ENCODE results near the gene TP53BP2.

TP53BP2 gene

DNA sequence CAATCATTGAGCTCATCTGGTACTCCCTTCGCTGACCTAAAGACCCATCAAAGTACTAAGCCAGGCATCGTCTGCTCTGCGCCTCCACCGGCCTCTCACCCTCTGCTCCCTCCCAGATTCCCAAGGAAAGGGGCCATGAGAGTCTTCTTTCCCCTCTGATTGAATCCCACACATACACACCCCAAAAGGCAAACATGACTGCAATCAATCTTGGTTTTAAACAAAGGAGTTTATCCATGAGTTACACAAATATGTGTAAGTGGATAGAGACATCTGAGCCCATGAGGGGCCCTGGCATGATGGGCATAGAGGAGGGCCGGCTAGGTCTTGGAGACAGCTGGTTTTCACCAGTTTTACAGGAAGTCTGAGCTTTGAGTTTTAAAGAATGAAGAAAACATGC lies 82.5 kb downstream of the TP53BP2 start:
- no peak overlapping the region for H2AFZ ChIP-seq (ENCODE audit: low read depth, low read length)
- no peaks in the 10 kb centered on the region for H3K36me3 ChIP-seq (ENCODE audit: insufficient read depth, low read length)

DNA sequence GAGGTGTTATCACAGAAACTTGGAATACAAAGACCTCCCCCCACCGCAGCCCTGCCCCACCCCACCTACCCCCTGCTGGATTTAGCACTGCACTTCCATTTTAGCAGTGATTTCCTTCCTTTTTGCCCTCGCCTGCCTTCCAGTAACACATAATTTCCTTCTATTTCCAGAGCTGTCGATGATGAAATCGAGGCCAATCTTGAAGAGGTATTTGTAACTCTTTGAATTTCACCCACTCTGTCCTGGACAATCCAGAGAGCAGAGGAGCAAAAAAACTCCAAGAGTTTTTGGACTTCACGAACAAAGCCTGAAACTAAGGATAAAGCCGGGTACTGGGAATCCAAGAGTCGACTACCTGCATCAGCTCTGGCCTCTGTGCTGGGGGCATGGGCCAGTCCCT lies 84.3 kb downstream of the TP53BP2 start:
- Histone ChIP-seq H3K4me3 (ENCODE audit: low read depth in 1 of 2, low read length in 2 of 2) (no peak overlapping the region), H3K27me3 (ENCODE audit: insufficient read depth, low read length, poor library complexity) (peaks cover 6% of the 10 kb centered on the region), H3K79me2 (ENCODE audit: insufficient read depth, low read length) (no peaks in the 10 kb centered on the region), H3K36me3 (ENCODE audit: insufficient read depth, low read length) (no peaks in the 10 kb centered on the region), H4K20me1 (ENCODE audit: insufficient read depth, low read length) (no peaks in the 10 kb centered on the region), H3K4me1 (ENCODE audit: insufficient read depth, low read length) (no peaks in the 10 kb centered on the region), H2AFZ (ENCODE audit: low read depth, low read length) (no peak overlapping the region), H3K27ac (ENCODE audit: low read length) (no peak overlapping the region), H3K9me3 (ENCODE audit: insufficient read depth, low read length, severe bottlenecking) (no peaks in the 10 kb centered on the region), H3K4me2 (ENCODE audit: insufficient read depth, low read length) (no peak overlapping the region), H3K9ac (ENCODE audit: low read depth, low read length) (no peak overlapping the region)
- TF ChIP-seq EZH2 (IDR thresholded peaks at IDR 0.05; ENCODE audit: borderline replicate concordance, low read depth, low read length, severe bottlenecking) (no peak), CTCF (IDR thresholded peaks at IDR 0.05; ENCODE audit: borderline replicate concordance, extremely low read depth, low read length, poor library complexity, severe bottlenecking) (no peak)
- DNase-seq: no peak
- ATAC-seq (ENCODE audit: insufficient read depth, low read depth): no peak

More for the DNA sequence above, 82.5 kb downstream of the TP53BP2 start:
- H3K4me3 ChIP-seq (ENCODE audit: low read depth in 1 of 2, low read length in 2 of 2): no peak overlapping the region
- no peak for ATAC-seq (ENCODE audit: insufficient read depth, low read depth)
- H3K9ac ChIP-seq (ENCODE audit: low read depth, low read length): no peak overlapping the region
- no peaks in the 10 kb centered on the region for H3K9me3 ChIP-seq (ENCODE audit: insufficient read depth, low read length, severe bottlenecking)
- no peak overlapping the region for H3K27ac ChIP-seq (ENCODE audit: low read length)
- no peak for TF ChIP-seq EZH2 (IDR thresholded peaks at IDR 0.05; ENCODE audit: borderline replicate concordance, low read depth, low read length, severe bottlenecking)
- no peak for TF ChIP-seq CTCF (IDR thresholded peaks at IDR 0.05; ENCODE audit: borderline replicate concordance, extremely low read depth, low read length, poor library complexity, severe bottlenecking)
- no peak overlapping the region for H3K4me2 ChIP-seq (ENCODE audit: insufficient read depth, low read length)
- peaks cover 4% of the 10 kb centered on the region for H3K27me3 ChIP-seq (ENCODE audit: insufficient read depth, low read length, poor library complexity)
- DNase-seq: no peak
- H3K79me2 ChIP-seq (ENCODE audit: insufficient read depth, low read length): no peaks in the 10 kb centered on the region
- H3K4me1 ChIP-seq (ENCODE audit: insufficient read depth, low read length): no peaks in the 10 kb centered on the region
- H4K20me1 ChIP-seq (ENCODE audit: insufficient read depth, low read length): no peaks in the 10 kb centered on the region

GRCh38 chr1:223760833-223761232 lies 84.9 kb downstream of the TP53BP2 start:
- Histone ChIP-seq H2AFZ (ENCODE audit: low read depth, low read length) (no peak overlapping the region), H3K9me3 (ENCODE audit: insufficient read depth, low read length, severe bottlenecking) (no peaks in the 10 kb centered on the region), H3K9ac (ENCODE audit: low read depth, low read length) (no peak overlapping the region), H3K27ac (ENCODE audit: low read length) (no peak overlapping the region), H3K4me1 (ENCODE audit: insufficient read depth, low read length) (no peaks in the 10 kb centered on the region), H3K79me2 (ENCODE audit: insufficient read depth, low read length) (no peaks in the 10 kb centered on the region), H3K4me2 (ENCODE audit: insufficient read depth, low read length) (no peak overlapping the region), H3K4me3 (ENCODE audit: low read depth in 1 of 2, low read length in 2 of 2) (no peak overlapping the region), H3K27me3 (ENCODE audit: insufficient read depth, low read length, poor library complexity) (peaks cover 8% of the 10 kb centered on the region), H3K36me3 (ENCODE audit: insufficient read depth, low read length) (no peaks in the 10 kb centered on the region), H4K20me1 (ENCODE audit: insufficient read depth, low read length) (no peaks in the 10 kb centered on the region)
- DNase-seq (no peak), ATAC-seq (ENCODE audit: insufficient read depth, low read depth) (no peak)
- TF ChIP-seq EZH2 (IDR thresholded peaks at IDR 0.05; ENCODE audit: borderline replicate concordance, low read depth, low read length, severe bottlenecking) (no peak), CTCF (IDR thresholded peaks at IDR 0.05; ENCODE audit: borderline replicate concordance, extremely low read depth, low read length, poor library complexity, severe bottlenecking) (no peak)

- H3K4me3 ChIP-seq (ENCODE audit: low read depth in 1 of 2, low read length in 2 of 2): no peak overlapping the region
- H4K20me1 ChIP-seq (ENCODE audit: insufficient read depth, low read length): no peaks in the 10 kb centered on the region
- H3K9me3 ChIP-seq (ENCODE audit: insufficient read depth, low read length, severe bottlenecking): no peaks in the 10 kb centered on the region
- ATAC-seq (ENCODE audit: insufficient read depth, low read depth): no peak
- no peaks in the 10 kb centered on the region for H3K36me3 ChIP-seq (ENCODE audit: insufficient read depth, low read length)
- peaks cover 8% of the 10 kb centered on the region for H3K27me3 ChIP-seq (ENCODE audit: insufficient read depth, low read length, poor library complexity)
- no peaks in the 10 kb centered on the region for H3K4me1 ChIP-seq (ENCODE audit: insufficient read depth, low read length)
- H3K27ac ChIP-seq (ENCODE audit: low read length): no peak overlapping the region
- TF ChIP-seq CTCF (IDR thresholded peaks at IDR 0.05; ENCODE audit: borderline replicate concordance, extremely low read depth, low read length, poor library complexity, severe bottlenecking) (no peak), EZH2 (IDR thresholded peaks at IDR 0.05; ENCODE audit: borderline replicate concordance, low read depth, low read length, severe bottlenecking) (no peak)
- no peak for DNase-seq
- no peak overlapping the region for H3K9ac ChIP-seq (ENCODE audit: low read depth, low read length)
- no peaks in the 10 kb centered on the region for H3K79me2 ChIP-seq (ENCODE audit: insufficient read depth, low read length)
- H2AFZ ChIP-seq (ENCODE audit: low read depth, low read length): no peak overlapping the region
- H3K4me2 ChIP-seq (ENCODE audit: insufficient read depth, low read length): no peak overlapping the region
These were observed 86.5 kb downstream of the TP53BP2 start for GRCh38 chr1:223759273-223759672.
